Heart left ventricle (tissue), 16 donors: ENCODE data around the gene LRP1-AS. TPM values are rescaled to one million over a fixed set of nuclear protein-coding genes. Genes with fewer than 3 reads are reported as not detected.

Experiments used
- ATAC-seq, 4 donors: fragments of 200-7000 bp; cut with Tn5 transposase; one replicate each; pipeline ENCODE4 v1.9.1; 2020 to 2022; ENCODE audit warnings: moderate library complexity in 4 of 4, mild to moderate bottlenecking in 3 of 4, moderate number of reproducible peaks in 1 of 4
- DNase-seq, 5 donors: peaks; one replicate each; pipeline ENCODE4 v3.0.0-alpha.2; 2020
- H3K27ac ChIP-seq, 12 donors: fragments of 200-600 bp; sonication (generic) in 4 of 12; one replicate each; pipeline versions ENCODE4 v1.5.0 to v1.8.0; 2016 to 2022; ENCODE audit warnings: mild to moderate bottlenecking in 2 of 12
- H3K27me3 ChIP-seq, 9 donors: fragments of 200-600 bp; sonication (generic) in 2 of 9; one replicate each; pipeline versions ENCODE4 v1.5.1 to v1.8.0; 2016 to 2022; ENCODE audit warnings: mild to moderate bottlenecking in 3 of 9
- H3K36me3 ChIP-seq, 9 donors: fragments of 200-600 bp; sonication (generic) in 2 of 9; one replicate each; pipeline versions ENCODE4 v1.5.0 to v1.8.0; 2018 to 2022; ENCODE audit warnings: mild to moderate bottlenecking in 2 of 9
- H3K4me1 ChIP-seq, 12 donors: fragments of 200-600 bp; sonication (generic) in 4 of 12; one replicate each; pipeline versions ENCODE4 v1.5.0 to v1.8.0; 2016 to 2022; ENCODE audit warnings: mild to moderate bottlenecking in 3 of 12
- H3K4me3 ChIP-seq, 12 donors: fragments of 200-600 bp; sonication (generic) in 4 of 12; one replicate each; pipeline versions ENCODE4 v1.5.0 to v1.8.0; 2017 to 2022; ENCODE audit warnings: mild to moderate bottlenecking in 9 of 12, moderate library complexity in 4 of 12
- H3K9me3 ChIP-seq, 12 donors: fragments of 200-600 bp; sonication (generic) in 4 of 12; one replicate each; pipeline versions ENCODE4 v1.5.0 to v1.8.0; 2016 to 2022; ENCODE audit warnings: mild to moderate bottlenecking in 1 of 12
- POLR2A ChIP-seq, 2 donors: fragments of 450-650 bp; IDR thresholded peaks; one replicate each; pipeline ENCODE4 v1.6.1; 2017; ENCODE audit warnings: antibody characterized with exemption in 2 of 2, mild to moderate bottlenecking in 2 of 2, moderate library complexity in 2 of 2
- WGBS, 4 donors: extraction: QIAGEN DNeasy Blood & Tissue Kit in 2 of 4; methylation state at CpG; one replicate each; pipeline versions ENCODE4 v1.1.5 to v1.1.7; 2013 to 2018; 5-methylcytosine and 5-hydroxymethylcytosine counted together
- intact Hi-C, 10 donors: fragments of 100-400 bp; cut with DNase I; formaldehyde crosslinking; loops; one replicate each; pipeline versions ENCODE4 v1.11.1 to v1.14.2; 2022
- polyA plus RNA-seq, 2 donors: library from polyadenylated mRNA; stranded (reverse); fragments of 200-250 nt; gene quantifications; one replicate each; pipeline ENCODE4 v1.2.3, GENCODE V29; 2013
- total RNA-seq, 9 donors: library from RNA; depleted of rRNA in 2 of 9; stranded (reverse); fragments of >200 nt in 2 of 9; fragmentation: NEBNext Ultra II Directional in 3 of 9; extraction: Animal tissue kit (Norgen Biotek cat#: 25700) in 3 of 9; gene quantifications; one replicate each; pipeline versions ENCODE4 v1.1.0 to v1.2.4, GENCODE V29; 2016 to 2023
- TF ChIP-seq, protein P1 (sequence below), 12 donors: fragments of 200-600 bp; sonication (generic) in 4 of 12; IDR thresholded peaks; one replicate each; pipeline versions ENCODE4 v1.5.0 to v1.8.0; 2018 to 2022; ENCODE audit warnings: antibody characterized with exemption in 12 of 12, mild to moderate bottlenecking in 5 of 12
- donor health status: ischemic (EF 13 %, LVEDD 7.1; RV severe dilation, severe dysfunction).
- donor health status: healthy with polysubstance abuse.
- donor health status: DM: no; HTN: yes; CAD: no.
- donor health status: DM: no; HTN: no; CAD: no.
- donor health status: ischemic (EF 25% LVEDD 6.9; RV normal size, moderate dysfunction).
- donor health status: ischemic (EF 25% LVEDD 5.7; RV mildly dilated, moderate dysfunction).
- donor health status: healthy.
- donor health status: DM: yes; HTN: yes; CAD: no.
- donor health status: ischemic (EF 35%, LVEDD 5.7; RV mildly dilated, moderate dysfunction).
- donor health status: nonischemic (EF 11% LVEDD 7.7; RV severe dilation, severe dysfunction).
- donor health status: DM: yes; HTN: yes; CAD: no.
- donor health status: PGD.
- donor health status: ischemic (EF 29% LVEDD 5.4; RV normal size, mild dysfunction).
- donor health status: nonischemic (EF 23%, LVEDD 6.1; RV moderate dilation, normal function).

LRP1-AS gene
- total and polyA plus RNA-seq, 11 donors, result not detected

DNA sequence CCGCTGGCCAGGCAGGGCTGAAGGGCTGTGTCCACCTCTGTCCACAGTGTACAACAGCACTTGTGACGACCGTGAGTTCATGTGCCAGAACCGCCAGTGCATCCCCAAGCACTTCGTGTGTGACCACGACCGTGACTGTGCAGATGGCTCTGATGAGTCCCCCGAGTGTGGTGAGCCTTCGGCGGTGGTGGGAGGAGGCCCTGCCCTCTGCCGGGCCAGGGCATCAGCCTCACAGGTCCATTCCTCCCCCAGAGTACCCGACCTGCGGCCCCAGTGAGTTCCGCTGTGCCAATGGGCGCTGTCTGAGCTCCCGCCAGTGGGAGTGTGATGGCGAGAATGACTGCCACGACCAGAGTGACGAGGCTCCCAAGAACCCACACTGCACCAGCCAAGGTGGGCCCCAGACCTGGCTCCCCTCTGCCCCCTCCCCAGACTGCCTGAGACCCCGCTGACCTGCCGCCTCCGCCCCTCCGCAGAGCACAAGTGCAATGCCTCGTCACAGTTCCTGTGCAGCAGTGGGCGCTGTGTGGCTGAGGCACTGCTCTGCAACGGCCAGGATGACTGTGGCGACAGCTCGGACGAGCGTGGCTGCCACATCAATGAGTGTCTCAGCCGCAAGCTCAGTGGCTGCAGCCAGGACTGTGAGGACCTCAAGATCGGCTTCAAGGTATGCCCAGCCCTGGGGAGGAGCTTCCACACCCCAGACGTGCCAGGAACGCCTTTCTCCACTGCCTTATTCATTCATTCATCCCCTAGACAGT is 48.4 kb upstream of the LRP1-AS start:
- TF ChIP-seq POLR2A (IDR thresholded peaks at IDR 0.05), result no peak
- TF ChIP-seq, protein P1, sequence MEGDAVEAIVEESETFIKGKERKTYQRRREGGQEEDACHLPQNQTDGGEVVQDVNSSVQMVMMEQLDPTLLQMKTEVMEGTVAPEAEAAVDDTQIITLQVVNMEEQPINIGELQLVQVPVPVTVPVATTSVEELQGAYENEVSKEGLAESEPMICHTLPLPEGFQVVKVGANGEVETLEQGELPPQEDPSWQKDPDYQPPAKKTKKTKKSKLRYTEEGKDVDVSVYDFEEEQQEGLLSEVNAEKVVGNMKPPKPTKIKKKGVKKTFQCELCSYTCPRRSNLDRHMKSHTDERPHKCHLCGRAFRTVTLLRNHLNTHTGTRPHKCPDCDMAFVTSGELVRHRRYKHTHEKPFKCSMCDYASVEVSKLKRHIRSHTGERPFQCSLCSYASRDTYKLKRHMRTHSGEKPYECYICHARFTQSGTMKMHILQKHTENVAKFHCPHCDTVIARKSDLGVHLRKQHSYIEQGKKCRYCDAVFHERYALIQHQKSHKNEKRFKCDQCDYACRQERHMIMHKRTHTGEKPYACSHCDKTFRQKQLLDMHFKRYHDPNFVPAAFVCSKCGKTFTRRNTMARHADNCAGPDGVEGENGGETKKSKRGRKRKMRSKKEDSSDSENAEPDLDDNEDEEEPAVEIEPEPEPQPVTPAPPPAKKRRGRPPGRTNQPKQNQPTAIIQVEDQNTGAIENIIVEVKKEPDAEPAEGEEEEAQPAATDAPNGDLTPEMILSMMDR (IDR thresholded peaks at IDR 0.05), result no peak
- Histone ChIP-seq H3K27me3 (no peaks in the 10 kb centered on the region), H3K36me3 (peaks cover 0 to 99% (median 96%) of the 10 kb centered on the region in 9 donors), H3K27ac (no peak overlapping the region), H3K4me3 (no peak overlapping the region), H3K9me3 (no peaks in the 10 kb centered on the region), H3K4me1 (peaks cover 0 to 2% (median 0%) of the 10 kb centered on the region in 12 donors)
- intact Hi-C loops, result no loop called here
- WGBS, 4 donors, result 76 to 89% (median 84%) methylated on average over 10 to 34 of the region's 34 CpGs
- no peak for ATAC-seq
- no peak for DNase-seq

DNA sequence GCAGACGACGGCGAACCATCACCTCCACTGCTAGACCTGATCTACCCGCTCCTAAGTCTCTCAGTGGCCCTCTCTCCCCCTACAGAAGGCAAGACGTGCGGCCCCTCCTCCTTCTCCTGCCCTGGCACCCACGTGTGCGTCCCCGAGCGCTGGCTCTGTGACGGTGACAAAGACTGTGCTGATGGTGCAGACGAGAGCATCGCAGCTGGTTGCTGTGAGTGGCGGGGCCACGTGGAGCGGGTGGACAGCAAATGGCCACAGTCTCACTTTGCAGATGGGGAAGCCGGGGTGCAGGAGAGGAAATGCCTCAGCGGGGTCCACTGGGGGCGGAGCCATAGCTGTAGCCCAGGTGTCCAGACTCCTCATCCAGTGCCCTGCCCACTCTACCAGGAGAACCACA is 47.8 kb upstream of the LRP1-AS start:
- no peak for DNase-seq
- no peak for ATAC-seq
- TF ChIP-seq, protein P1 (IDR thresholded peaks at IDR 0.05), result no peak
- TF ChIP-seq POLR2A (IDR thresholded peaks at IDR 0.05), result no peak
- intact Hi-C loops, result no loop called here
- Histone ChIP-seq H3K36me3 (peaks cover 0 to 99% (median 96%) of the 10 kb centered on the region in 9 donors), H3K9me3 (no peaks in the 10 kb centered on the region), H3K27ac (no peak overlapping the region), H3K27me3 (no peaks in the 10 kb centered on the region), H3K4me1 (peaks cover 0 to 8% (median 2%) of the 10 kb centered on the region in 12 donors), H3K4me3 (no peak overlapping the region)
- 87 to 91% (median 89%) methylated on average over 18 to 19 of the region's 19 CpGs for WGBS, 4 donors

DNA sequence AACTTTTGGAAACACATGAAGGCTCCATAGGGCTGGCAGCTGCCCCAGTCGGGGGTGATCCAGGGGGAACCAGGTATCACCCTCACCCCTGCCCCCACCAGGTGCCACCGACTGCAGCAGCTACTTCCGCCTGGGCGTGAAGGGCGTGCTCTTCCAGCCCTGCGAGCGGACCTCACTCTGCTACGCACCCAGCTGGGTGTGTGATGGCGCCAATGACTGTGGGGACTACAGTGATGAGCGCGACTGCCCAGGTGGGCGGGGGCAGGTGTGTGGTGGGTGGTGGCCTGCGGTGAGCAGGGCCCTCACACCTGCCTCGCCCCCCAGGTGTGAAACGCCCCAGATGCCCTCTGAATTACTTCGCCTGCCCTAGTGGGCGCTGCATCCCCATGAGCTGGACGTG is 46.8 kb upstream of the LRP1-AS start:
- WGBS, 4 donors, result 90 to 94% (median 93%) methylated on average over 13 to 18 of the region's 18 CpGs
- H3K36me3 ChIP-seq, result peaks cover 0 to 99% (median 88%) of the 10 kb centered on the region in 9 donors
- DNase-seq, result no peak

DNA sequence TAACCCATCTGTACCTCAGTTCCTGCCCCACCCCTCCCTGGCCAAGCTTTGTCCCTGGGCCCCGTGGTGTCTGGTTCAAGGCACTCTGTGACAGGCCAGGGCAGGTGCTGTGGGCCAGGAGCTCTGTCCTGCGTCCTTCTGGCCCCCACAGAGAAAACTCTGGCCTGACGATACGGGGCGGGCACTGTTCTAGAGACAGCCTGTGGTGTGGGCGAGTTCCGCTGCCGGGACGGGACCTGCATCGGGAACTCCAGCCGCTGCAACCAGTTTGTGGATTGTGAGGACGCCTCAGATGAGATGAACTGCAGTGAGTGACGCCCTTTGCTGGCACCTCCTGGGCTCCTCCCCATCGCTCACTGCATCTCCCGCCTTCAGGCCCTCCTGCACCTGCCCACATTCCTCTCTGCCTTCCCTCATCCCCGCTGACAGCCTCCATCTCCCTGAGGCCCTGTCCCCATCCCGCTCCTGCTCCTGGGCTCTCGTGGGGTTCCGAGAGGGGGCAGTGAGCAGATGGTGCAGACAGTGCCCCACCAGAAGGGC is 46.4 kb upstream of the LRP1-AS start:
- no peak for DNase-seq
- no peak for TF ChIP-seq POLR2A (IDR thresholded peaks at IDR 0.05)
- TF ChIP-seq, protein P1 (IDR thresholded peaks at IDR 0.05), result no peak
- Histone ChIP-seq H3K4me3 (no peak overlapping the region), H3K27me3 (no peaks in the 10 kb centered on the region), H3K36me3 (peaks cover 0 to 99% (median 88%) of the 10 kb centered on the region in 9 donors), H3K9me3 (no peaks in the 10 kb centered on the region), H3K27ac (no peak overlapping the region), H3K4me1 (peaks cover 0 to 17% (median 8%) of the 10 kb centered on the region in 12 donors)
- intact Hi-C loops, result no loop called here
- 88 to 93% (median 90%) methylated on average over 16 to 19 of the region's 19 CpGs for WGBS, 4 donors
- no peak for ATAC-seq

More for the DNA sequence above, 46.8 kb upstream of the LRP1-AS start:
- Histone ChIP-seq H3K4me3 (no peak overlapping the region), H3K4me1 (peaks cover 0 to 17% (median 8%) of the 10 kb centered on the region in 12 donors), H3K27ac (no peak overlapping the region), H3K9me3 (no peaks in the 10 kb centered on the region), H3K27me3 (no peaks in the 10 kb centered on the region)
- ATAC-seq, result no peak
- no peak for TF ChIP-seq POLR2A (IDR thresholded peaks at IDR 0.05)
- TF ChIP-seq, protein P1 (IDR thresholded peaks at IDR 0.05), result no peak
- intact Hi-C loops, result no loop called here
